Measurements from ENCODE around the gene ZXDC.

Gene ZXDC

GRCh38 chr3:126390751-126391150, 84.9 kb downstream of the ZXDC start:
- no peak for DNase-seq

- DNase-seq, result no peak
These were observed 85.5 kb downstream of the ZXDC start for GRCh38 chr3:126390201-126390600.

- DNase-seq, result no peak
These were observed 85.9 kb downstream of the ZXDC start for GRCh38 chr3:126389794-126390146.

- peak; percentile 37 for DNase-seq
These were observed 86.4 kb downstream of the ZXDC start for GRCh38 chr3:126389112-126389793.
